ENCODE data around the gene PAPSS1. TPM values are rescaled to one million over a fixed set of nuclear protein-coding genes. Genes with fewer than 3 reads are reported as not detected.

Gene PAPSS1
- total RNA-seq, result 39.7 TPM

DNA sequence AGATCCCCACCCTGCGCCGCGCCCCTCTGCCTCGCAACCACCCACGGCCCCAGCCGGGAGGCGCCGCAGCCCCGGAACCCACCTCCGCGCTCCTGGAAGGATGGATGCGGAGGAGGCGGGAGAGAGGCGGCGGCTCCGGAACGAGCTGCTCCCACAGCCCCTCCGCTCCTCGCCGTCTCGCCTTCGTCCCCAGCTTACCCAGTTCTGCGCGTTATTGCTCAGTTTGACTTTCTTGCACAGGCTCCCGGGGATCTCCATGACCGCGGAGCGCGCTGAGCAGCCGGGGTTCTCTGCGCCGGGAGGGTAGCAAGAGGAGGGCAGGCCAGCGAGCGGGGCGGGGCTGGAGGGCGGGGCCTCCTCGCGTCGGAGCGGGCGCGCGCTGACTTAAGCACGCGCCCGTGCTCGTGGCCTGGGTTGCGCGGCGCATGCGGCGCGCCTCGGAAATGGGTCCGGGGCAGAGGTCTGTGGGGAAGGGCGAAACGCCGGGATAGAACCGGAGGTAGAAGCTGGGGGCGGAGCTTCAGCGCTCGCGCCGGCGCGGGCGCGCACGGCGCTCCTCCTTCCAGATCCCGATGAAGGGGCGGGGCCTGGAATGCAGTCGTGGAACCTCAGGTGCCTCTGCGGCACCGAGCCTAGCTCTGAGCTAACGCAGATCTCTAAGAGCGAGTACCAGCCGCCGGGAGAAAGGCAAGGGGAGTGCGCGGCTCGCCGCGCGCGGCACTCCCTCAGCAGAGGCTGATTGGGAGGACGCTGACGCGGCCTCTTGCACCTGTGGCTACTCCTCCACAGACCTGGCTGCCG is at the start of gene PAPSS1:
Gene PAPSS1 (minus strand): TSS at position 313 of the 801 bp plus-strand sequence. CDS start 55 bp downstream, at position 258.
- Histone ChIP-seq H3K27ac (ENCODE audit: low read depth, low read length) (peak within 1 kb of the TSS; percentile 79), H3K9ac (ENCODE audit: low read depth in 1 of 3, low read length in 3 of 3) (peak within 1 kb of the TSS; percentile 78 to 89 (median 88)), H3K4me3 (ENCODE audit: low read length in 3 of 3) (peak within 1 kb of the TSS; percentile 88 to 89 (median 89)), H3K4me1 (ENCODE audit: control insufficient read depth in 3 of 3, insufficient read depth in 3 of 3, low read length in 3 of 3) (peaks cover 5 to 12% (median 12%) of the 10 kb centered on the region in 3 donors), H3K36me3 (ENCODE audit: control insufficient read depth in 3 of 3, insufficient read depth in 3 of 3, low read length in 3 of 3) (no peaks in the 10 kb centered on the region), H3K27me3 (ENCODE audit: control insufficient read depth in 3 of 3, insufficient read depth in 3 of 3, low read length in 3 of 3) (no peaks in the 10 kb centered on the region), H3K9me3 (ENCODE audit: control insufficient read depth in 3 of 3, low read length in 3 of 3) (no peaks in the 10 kb centered on the region)

DNA sequence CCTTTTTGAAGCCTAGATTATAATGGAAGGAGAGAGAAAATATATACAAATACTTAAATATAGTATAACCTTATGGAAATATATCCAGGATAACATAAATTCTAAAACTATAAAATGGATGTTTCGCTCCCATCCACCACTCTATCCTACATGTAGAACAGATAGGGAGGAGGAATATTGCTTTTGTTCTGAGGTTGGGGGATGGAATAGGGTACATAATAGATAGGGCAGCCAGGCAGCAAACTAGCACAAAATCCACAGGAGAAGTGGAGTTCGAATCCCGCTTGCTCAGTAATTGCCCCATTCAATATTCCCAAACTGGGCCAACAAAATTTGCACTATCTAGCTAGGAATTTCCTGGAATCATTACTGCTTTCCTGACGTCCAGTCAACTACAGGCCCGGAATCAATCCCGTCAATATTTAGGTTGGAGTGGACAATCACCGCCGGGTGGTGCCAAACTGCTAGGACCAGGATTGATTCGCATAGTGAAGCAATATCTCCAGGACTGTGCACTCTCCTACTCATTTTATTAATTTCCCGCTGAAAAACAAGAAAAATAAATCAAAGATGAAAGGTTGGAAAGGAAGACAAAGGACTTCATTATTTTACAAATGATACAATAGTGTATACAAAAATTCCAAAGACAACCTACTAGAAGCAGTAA is 40.4 kb upstream of the PAPSS1 start:
- no peak overlapping the region for H3K27ac ChIP-seq (ENCODE audit: low read depth, low read length)
- H3K4me3 ChIP-seq (ENCODE audit: low read length in 3 of 3), result no peak overlapping the region
- no peaks in the 10 kb centered on the region for H3K4me1 ChIP-seq (ENCODE audit: control insufficient read depth in 3 of 3, insufficient read depth in 3 of 3, low read length in 3 of 3)
- H3K36me3 ChIP-seq (ENCODE audit: control insufficient read depth in 3 of 3, insufficient read depth in 3 of 3, low read length in 3 of 3), result no peaks in the 10 kb centered on the region
- H3K27me3 ChIP-seq (ENCODE audit: control insufficient read depth in 3 of 3, insufficient read depth in 3 of 3, low read length in 3 of 3), result no peaks in the 10 kb centered on the region
- no peak overlapping the region for H3K9ac ChIP-seq (ENCODE audit: low read depth in 1 of 3, low read length in 3 of 3)
- no peaks in the 10 kb centered on the region for H3K9me3 ChIP-seq (ENCODE audit: control insufficient read depth in 3 of 3, low read length in 3 of 3)

DNA sequence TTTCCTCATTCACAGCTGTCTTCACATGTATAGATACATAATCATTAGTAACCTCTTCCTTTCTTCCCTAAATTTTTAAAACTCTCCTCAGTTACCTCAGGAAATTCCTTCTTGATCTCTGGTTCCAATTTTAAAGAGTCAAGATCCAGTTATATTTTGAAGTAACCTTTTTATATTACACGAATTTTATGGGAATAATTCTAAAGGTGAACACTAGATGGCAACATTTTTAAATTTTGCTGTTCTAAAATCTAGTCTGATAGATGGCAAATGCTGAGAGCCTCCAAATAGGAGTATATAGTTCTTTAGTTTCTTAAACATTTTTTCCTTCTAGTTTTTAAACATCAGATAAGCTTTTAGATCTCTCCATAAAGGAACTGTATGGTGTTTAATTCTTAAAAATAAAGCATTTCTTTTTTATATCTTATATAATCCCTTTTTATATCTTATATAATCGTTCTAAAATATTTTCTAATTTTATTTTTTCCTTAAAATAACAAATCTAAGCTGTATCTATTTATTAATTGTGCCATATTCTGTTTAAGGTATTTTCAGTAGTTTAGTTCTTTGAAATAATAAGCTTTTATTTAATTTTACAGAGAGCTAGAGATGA is 37.9 kb upstream of the PAPSS1 start:
- no peaks in the 10 kb centered on the region for H3K9me3 ChIP-seq (ENCODE audit: control insufficient read depth in 3 of 3, low read length in 3 of 3)
- H3K4me3 ChIP-seq (ENCODE audit: low read length in 3 of 3), result no peak overlapping the region
- no peak overlapping the region for H3K9ac ChIP-seq (ENCODE audit: low read depth in 1 of 3, low read length in 3 of 3)
- no peak overlapping the region for H3K27ac ChIP-seq (ENCODE audit: low read depth, low read length)
- no peaks in the 10 kb centered on the region for H3K36me3 ChIP-seq (ENCODE audit: control insufficient read depth in 3 of 3, insufficient read depth in 3 of 3, low read length in 3 of 3)
- peaks cover 0 to 2% (median 0%) of the 10 kb centered on the region in 3 donors for H3K27me3 ChIP-seq (ENCODE audit: control insufficient read depth in 3 of 3, insufficient read depth in 3 of 3, low read length in 3 of 3)
- no peaks in the 10 kb centered on the region for H3K4me1 ChIP-seq (ENCODE audit: control insufficient read depth in 3 of 3, insufficient read depth in 3 of 3, low read length in 3 of 3)

DNA sequence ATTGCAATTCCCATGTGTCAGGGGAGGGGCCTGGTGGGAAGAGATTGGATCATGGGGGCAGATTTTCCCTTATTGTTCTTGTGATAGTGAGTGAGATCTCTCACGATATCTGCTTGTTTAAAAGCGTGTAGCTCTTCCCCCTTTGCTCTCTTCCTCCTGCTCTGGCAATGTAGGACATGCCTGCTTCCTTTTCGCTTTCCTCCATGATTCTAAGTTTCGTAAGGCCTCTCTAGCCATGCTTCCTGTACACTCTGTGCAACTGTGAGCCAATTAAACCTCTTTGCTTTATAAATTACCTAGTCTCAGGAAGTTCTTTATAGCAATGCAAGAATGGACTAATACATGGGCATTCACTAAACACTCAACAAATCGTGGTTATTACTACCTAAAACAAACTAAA is 37.2 kb upstream of the PAPSS1 start:
- Histone ChIP-seq H3K27ac (ENCODE audit: low read depth, low read length) (no peak overlapping the region), H3K4me3 (ENCODE audit: low read length in 3 of 3) (no peak overlapping the region), H3K9ac (ENCODE audit: low read depth in 1 of 3, low read length in 3 of 3) (no peak overlapping the region), H3K9me3 (ENCODE audit: control insufficient read depth in 3 of 3, low read length in 3 of 3) (no peaks in the 10 kb centered on the region), H3K27me3 (ENCODE audit: control insufficient read depth in 3 of 3, insufficient read depth in 3 of 3, low read length in 3 of 3) (peaks cover 0 to 3% (median 0%) of the 10 kb centered on the region in 3 donors), H3K36me3 (ENCODE audit: control insufficient read depth in 3 of 3, insufficient read depth in 3 of 3, low read length in 3 of 3) (no peaks in the 10 kb centered on the region), H3K4me1 (ENCODE audit: control insufficient read depth in 3 of 3, insufficient read depth in 3 of 3, low read length in 3 of 3) (no peaks in the 10 kb centered on the region)

DNA sequence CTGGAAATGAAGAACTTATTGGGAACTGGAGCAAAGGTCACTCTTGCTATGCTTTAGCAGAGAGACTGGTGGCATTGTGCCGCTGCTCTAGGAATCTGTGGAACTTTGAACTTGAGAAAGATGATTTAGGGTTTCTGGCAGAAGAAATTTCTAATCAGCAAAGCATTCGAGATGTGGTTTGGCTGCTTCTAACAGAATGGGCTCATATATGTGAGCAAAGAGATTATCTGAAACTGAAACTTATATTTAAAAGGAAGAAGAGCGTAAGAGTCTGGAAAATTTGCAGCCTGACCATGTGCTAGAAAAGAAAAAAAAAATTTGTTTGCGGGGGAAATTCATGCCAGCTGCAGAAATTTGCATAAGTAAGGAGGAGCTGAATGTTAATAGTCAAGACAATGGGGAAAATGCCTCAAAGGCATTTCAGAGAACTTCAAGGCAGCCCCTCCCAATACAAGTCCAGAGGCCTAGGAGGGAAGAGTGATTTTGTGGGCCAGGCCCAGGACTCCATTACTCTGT is 35.9 kb upstream of the PAPSS1 start:
- Histone ChIP-seq H3K27me3 (ENCODE audit: control insufficient read depth in 3 of 3, insufficient read depth in 3 of 3, low read length in 3 of 3) (peaks cover 0 to 3% (median 0%) of the 10 kb centered on the region in 3 donors), H3K27ac (ENCODE audit: low read depth, low read length) (no peak overlapping the region), H3K4me3 (ENCODE audit: low read length in 3 of 3) (no peak overlapping the region), H3K36me3 (ENCODE audit: control insufficient read depth in 3 of 3, insufficient read depth in 3 of 3, low read length in 3 of 3) (no peaks in the 10 kb centered on the region), H3K4me1 (ENCODE audit: control insufficient read depth in 3 of 3, insufficient read depth in 3 of 3, low read length in 3 of 3) (no peaks in the 10 kb centered on the region), H3K9me3 (ENCODE audit: control insufficient read depth in 3 of 3, low read length in 3 of 3) (no peaks in the 10 kb centered on the region), H3K9ac (ENCODE audit: low read depth in 1 of 3, low read length in 3 of 3) (no peak overlapping the region)

DNA sequence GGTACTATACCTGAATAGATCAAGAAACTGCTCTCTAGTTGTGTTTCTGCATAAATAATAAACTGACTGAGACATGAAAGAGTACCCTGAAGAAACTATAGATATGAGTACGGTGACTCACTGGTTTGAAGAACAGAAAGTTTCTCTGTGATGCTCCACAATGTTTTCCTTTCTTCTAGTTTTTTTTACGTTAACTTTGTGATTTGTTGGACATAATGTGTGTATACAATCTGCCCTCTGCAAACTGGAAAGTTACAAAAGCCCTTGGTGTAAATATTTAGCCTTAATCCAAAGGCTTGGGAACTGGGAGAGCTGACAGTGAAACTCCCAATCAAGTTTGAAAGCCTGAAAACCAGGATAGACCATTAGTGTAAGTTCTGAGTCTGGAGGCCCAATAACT is 31.6 kb upstream of the PAPSS1 start:
- no peaks in the 10 kb centered on the region for H3K36me3 ChIP-seq (ENCODE audit: control insufficient read depth in 3 of 3, insufficient read depth in 3 of 3, low read length in 3 of 3)
- H3K4me3 ChIP-seq (ENCODE audit: low read length in 3 of 3), result no peak overlapping the region
- H3K27me3 ChIP-seq (ENCODE audit: control insufficient read depth in 3 of 3, insufficient read depth in 3 of 3, low read length in 3 of 3), result peaks cover 0 to 3% (median 0%) of the 10 kb centered on the region in 3 donors
- no peaks in the 10 kb centered on the region for H3K4me1 ChIP-seq (ENCODE audit: control insufficient read depth in 3 of 3, insufficient read depth in 3 of 3, low read length in 3 of 3)
- H3K9ac ChIP-seq (ENCODE audit: low read depth in 1 of 3, low read length in 3 of 3), result no peak overlapping the region
- no peak overlapping the region for H3K27ac ChIP-seq (ENCODE audit: low read depth, low read length)
- no peaks in the 10 kb centered on the region for H3K9me3 ChIP-seq (ENCODE audit: control insufficient read depth in 3 of 3, low read length in 3 of 3)

DNA sequence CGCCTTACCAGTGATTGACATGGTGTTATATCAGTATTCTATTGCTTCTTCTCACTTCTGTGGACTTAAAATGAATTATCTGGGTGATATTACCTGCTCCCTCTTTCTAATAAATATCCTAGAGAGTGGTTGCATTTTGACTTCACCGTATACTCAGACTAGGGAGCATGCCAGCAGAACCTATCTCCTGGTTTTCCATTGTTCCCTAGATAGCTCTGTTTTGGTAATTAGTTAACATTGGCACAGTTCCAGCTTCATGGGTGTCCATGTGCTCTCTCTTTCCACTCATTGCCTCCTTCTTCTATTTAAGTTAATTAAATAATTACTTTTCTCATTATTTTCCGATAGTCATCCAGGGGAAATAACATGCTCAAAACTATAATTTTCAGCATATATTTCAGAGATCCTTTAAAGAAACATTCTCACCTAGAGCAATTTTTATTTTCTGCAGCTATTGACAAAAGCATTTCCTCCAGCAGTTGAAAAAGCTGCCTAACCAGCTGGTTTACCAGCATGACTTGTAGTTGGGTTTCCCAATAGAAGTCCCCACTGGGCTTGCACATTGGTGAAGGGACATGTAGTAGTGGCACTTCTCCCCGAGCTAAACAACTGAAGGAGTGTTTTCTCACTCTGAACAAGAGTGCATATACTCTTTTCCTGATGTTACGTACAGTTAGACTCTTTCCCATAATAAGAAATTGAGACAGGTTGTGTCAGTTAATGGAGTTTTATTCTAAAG is 27.9 kb upstream of the PAPSS1 start:
- Histone ChIP-seq H3K27ac (ENCODE audit: low read depth, low read length) (no peak overlapping the region), H3K9me3 (ENCODE audit: control insufficient read depth in 3 of 3, low read length in 3 of 3) (no peaks in the 10 kb centered on the region), H3K36me3 (ENCODE audit: control insufficient read depth in 3 of 3, insufficient read depth in 3 of 3, low read length in 3 of 3) (no peaks in the 10 kb centered on the region), H3K4me3 (ENCODE audit: low read length in 3 of 3) (no peak overlapping the region), H3K4me1 (ENCODE audit: control insufficient read depth in 3 of 3, insufficient read depth in 3 of 3, low read length in 3 of 3) (peaks cover 0 to under 1% (median 0%) of the 10 kb centered on the region in 3 donors), H3K9ac (ENCODE audit: low read depth in 1 of 3, low read length in 3 of 3) (no peak overlapping the region), H3K27me3 (ENCODE audit: control insufficient read depth in 3 of 3, insufficient read depth in 3 of 3, low read length in 3 of 3) (no peaks in the 10 kb centered on the region)

DNA sequence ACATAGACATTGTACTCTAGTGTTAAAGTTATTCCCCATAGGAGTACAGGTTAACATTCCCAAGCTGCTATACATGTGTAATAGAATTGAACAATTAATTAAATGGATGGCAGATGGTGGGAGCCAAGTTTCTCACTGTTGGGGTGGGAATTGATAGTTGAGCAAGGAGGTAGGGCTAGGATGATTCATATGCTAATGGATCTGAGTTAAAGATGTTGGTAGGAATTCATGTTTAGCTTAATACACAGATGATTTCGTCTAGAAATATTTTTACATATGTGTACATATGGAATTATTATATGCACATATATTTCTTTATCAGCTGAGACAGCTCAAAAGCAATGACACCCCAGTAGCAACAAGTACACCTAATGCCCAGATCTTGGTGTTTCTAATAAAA is 26.1 kb upstream of the PAPSS1 start:
- no peaks in the 10 kb centered on the region for H3K9me3 ChIP-seq (ENCODE audit: control insufficient read depth in 3 of 3, low read length in 3 of 3)
- peaks cover 4 to 14% (median 5%) of the 10 kb centered on the region in 3 donors for H3K4me1 ChIP-seq (ENCODE audit: control insufficient read depth in 3 of 3, insufficient read depth in 3 of 3, low read length in 3 of 3)
- H3K4me3 ChIP-seq (ENCODE audit: low read length in 3 of 3), result no peak overlapping the region
- H3K27me3 ChIP-seq (ENCODE audit: control insufficient read depth in 3 of 3, insufficient read depth in 3 of 3, low read length in 3 of 3), result no peaks in the 10 kb centered on the region
- no peaks in the 10 kb centered on the region for H3K36me3 ChIP-seq (ENCODE audit: control insufficient read depth in 3 of 3, insufficient read depth in 3 of 3, low read length in 3 of 3)
- no peak overlapping the region for H3K27ac ChIP-seq (ENCODE audit: low read depth, low read length)
- no peak overlapping the region for H3K9ac ChIP-seq (ENCODE audit: low read depth in 1 of 3, low read length in 3 of 3)

DNA sequence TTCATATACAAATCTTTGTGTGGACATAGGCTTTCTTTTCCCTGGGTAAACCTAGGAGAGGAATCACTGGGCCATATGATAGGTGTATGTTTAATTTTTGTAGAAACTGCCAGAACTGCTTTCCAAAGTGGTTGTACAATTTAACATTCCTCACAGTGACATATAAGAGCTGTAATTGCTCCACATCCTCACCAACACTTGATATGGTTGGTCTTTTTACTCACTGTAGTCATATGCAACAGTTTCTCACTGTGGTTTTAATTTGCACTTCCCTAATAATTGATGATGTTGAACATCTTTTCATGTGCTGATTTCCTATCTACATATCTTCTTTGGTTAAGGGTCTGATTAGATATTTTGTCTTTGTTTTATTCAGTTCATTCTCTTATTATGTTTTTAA is 24.5 kb upstream of the PAPSS1 start:
- H3K9me3 ChIP-seq (ENCODE audit: control insufficient read depth in 3 of 3, low read length in 3 of 3), result no peaks in the 10 kb centered on the region
- no peak overlapping the region for H3K9ac ChIP-seq (ENCODE audit: low read depth in 1 of 3, low read length in 3 of 3)
- no peaks in the 10 kb centered on the region for H3K36me3 ChIP-seq (ENCODE audit: control insufficient read depth in 3 of 3, insufficient read depth in 3 of 3, low read length in 3 of 3)
- H3K4me1 ChIP-seq (ENCODE audit: control insufficient read depth in 3 of 3, insufficient read depth in 3 of 3, low read length in 3 of 3), result peaks cover 13 to 31% (median 15%) of the 10 kb centered on the region in 3 donors
- H3K27ac ChIP-seq (ENCODE audit: low read depth, low read length), result no peak overlapping the region
- no peak overlapping the region for H3K4me3 ChIP-seq (ENCODE audit: low read length in 3 of 3)
- H3K27me3 ChIP-seq (ENCODE audit: control insufficient read depth in 3 of 3, insufficient read depth in 3 of 3, low read length in 3 of 3), result no peaks in the 10 kb centered on the region
